GM23338 (cell line): ENCODE measurements around the gene CYSLTR1. TPM values are rescaled to one million over a fixed set of nuclear protein-coding genes. Genes with fewer than 3 reads are reported as not detected.

Experiments
- ATAC-seq: fragments of 200-7000 bp; cut with Tn5 transposase; 3 replicates; pipeline ENCODE4 v1.9.1; 2020
- DNase-seq: peaks from one replicate; pipeline ENCODE4 v3.0.0-alpha.2; 2015; ENCODE audit warnings: low spot score
- H2AFZ ChIP-seq: fragments of 200-600 bp; sonication (generic); 2 replicates; pipeline ENCODE4 v1.8.0; 2016; ENCODE audit warnings: antibody characterized with exemption, mild to moderate bottlenecking, moderate library complexity
- H3F3A ChIP-seq: fragments of 200-600 bp; sonication (generic); replicated peaks from 2 replicates; pipeline ENCODE4 v1.8.0; 2017; ENCODE audit warnings: antibody characterized with exemption, mixed run types, low read depth
- H3K27ac ChIP-seq: fragments of 200-600 bp; sonication (generic); 2 replicates; pipeline ENCODE4 v1.6.1; 2016; ENCODE audit warnings: low read depth
- H3K27me3 ChIP-seq: fragments of 200-600 bp; sonication (generic); 2 replicates; pipeline ENCODE4 v1.8.0; 2016; ENCODE audit warnings: mild to moderate bottlenecking, mixed run types, moderate library complexity; ENCODE audit not compliant: insufficient read depth
- H3K36me3 ChIP-seq: fragments of 200-600 bp; sonication (generic); 2 replicates; pipeline ENCODE4 v1.8.0; 2016; ENCODE audit warnings: mild to moderate bottlenecking; ENCODE audit not compliant: insufficient read depth
- H3K4me1 ChIP-seq: fragments of 200-600 bp; sonication (generic); 2 replicates; pipeline ENCODE4 v1.8.0; 2016; ENCODE audit warnings: mild to moderate bottlenecking, moderate library complexity; ENCODE audit not compliant: insufficient read depth
- H3K4me2 ChIP-seq: fragments of 200-600 bp; sonication (generic); 2 replicates; pipeline ENCODE4 v1.7.1; 2017; ENCODE audit warnings: mixed run types
- H3K4me3 ChIP-seq: fragments of 200-600 bp; sonication (generic); 2 replicates; pipeline ENCODE4 v1.6.1; 2016; ENCODE audit warnings: mixed run types
- H3K79me2 ChIP-seq: fragments of 200-600 bp; sonication (generic); replicated peaks from 2 replicates; pipeline ENCODE4 v1.8.0; 2017; ENCODE audit warnings: mild to moderate bottlenecking; ENCODE audit not compliant: insufficient read depth
- H3K9me2 ChIP-seq: fragments of 200-600 bp; sonication (generic); 2 replicates; pipeline ENCODE4 v1.8.0; 2017; ENCODE audit not compliant: insufficient read depth
- H4K20me1 ChIP-seq: fragments of 200-600 bp; sonication (generic); replicated peaks from 2 replicates; pipeline ENCODE4 v1.8.0; 2017; ENCODE audit warnings: mild to moderate bottlenecking; ENCODE audit not compliant: insufficient read depth
- H3K27ac Mint-ChIP-seq: 2 replicates; pipeline ENCODE4 v1.8.0; 2020; ENCODE audit warnings: inconsistent platforms, mild to moderate bottlenecking, moderate library complexity, mixed read lengths
- H3K27me3 Mint-ChIP-seq: 3 replicates; pipeline ENCODE4 v1.8.0; 2022; ENCODE audit warnings: low read depth, mild to moderate bottlenecking, moderate library complexity, mixed read lengths, inconsistent platforms; ENCODE audit not compliant: insufficient read depth, poor library complexity
- H3K36me3 Mint-ChIP-seq: 3 replicates; pipeline ENCODE4 v1.8.0; 2021; ENCODE audit warnings: low read depth, mild to moderate bottlenecking, inconsistent platforms, moderate library complexity, mixed read lengths
- H3K4me1 Mint-ChIP-seq: 3 replicates; pipeline ENCODE4 v1.8.0; 2020; ENCODE audit warnings: mild to moderate bottlenecking, inconsistent platforms, mixed read lengths
- H3K4me3 Mint-ChIP-seq: 3 replicates; pipeline ENCODE4 v1.8.0; 2021; ENCODE audit warnings: moderate library complexity, mild to moderate bottlenecking, inconsistent platforms, mixed read lengths
- H3K9me3 Mint-ChIP-seq: 3 replicates; pipeline ENCODE4 v1.8.0; 2020; ENCODE audit warnings: moderate library complexity, mild to moderate bottlenecking, inconsistent platforms, mixed read lengths
- CREB1 ChIP-seq: fragments of 250-450 bp; sonication (Bioruptor Pico); IDR thresholded peaks from 2 replicates; pipeline ENCODE4 v1.5.0; 2020; ENCODE audit warnings: low read depth, mild to moderate bottlenecking, moderate library complexity
- CTCF ChIP-seq, 2 experiments: fragments of 200-600 bp in 1 of 2; sonication (generic) in 1 of 2; conservative IDR thresholded peaks; 2 replicates each; pipeline versions ENCODE4 v1.5.1 to v1.6.1; 2016 to 2017; ENCODE audit warnings: antibody characterized with exemption in 2 of 2, low read depth in 2 of 2, mild to moderate bottlenecking in 2 of 2, moderate library complexity in 1 of 2
- EZH2phosphoT487 ChIP-seq: fragments of 200-600 bp; sonication (generic); IDR thresholded peaks from one replicate; pipeline ENCODE4 v1.8.1; 2018; ENCODE audit warnings: antibody characterized with exemption; ENCODE audit not compliant: unreplicated experiment
- JUNB ChIP-seq: IDR thresholded peaks from one replicate; pipeline ENCODE4 v1.6.1; 2016; ENCODE audit warnings: antibody characterized with exemption; ENCODE audit not compliant: unreplicated experiment
- POLR2AphosphoS5 ChIP-seq: IDR thresholded peaks from 2 replicates; pipeline ENCODE4 v1.6.1; 2016; ENCODE audit warnings: antibody characterized with exemption, low read depth
- STAT1 ChIP-seq: IDR thresholded peaks from one replicate; pipeline ENCODE4 v1.6.1; 2016; ENCODE audit warnings: antibody characterized with exemption; ENCODE audit not compliant: unreplicated experiment
- ZNF114 ChIP-seq: fragments of 250-450 bp; sonication (Bioruptor Pico); IDR thresholded peaks from 2 replicates; pipeline ENCODE4 v1.5.0; 2020; ENCODE audit warnings: mild to moderate bottlenecking, moderate library complexity
- ZNF331 ChIP-seq: fragments of 250-450 bp; sonication (Bioruptor Pico); IDR thresholded peaks from 2 replicates; pipeline ENCODE4 v1.5.0; 2020; ENCODE audit warnings: low read depth, mild to moderate bottlenecking, moderate library complexity
- long read RNA-seq: library from polyadenylated mRNA; unstranded; transcript quantifications from one replicate; pipeline ENCODE4 v2.0.0, GENCODE V29; 2020; ENCODE audit not compliant: unreplicated experiment
- polyA plus RNA-seq: library from polyadenylated mRNA; unstranded; fragments of >200 nt; fragmentation: Nextera tagmentation; extraction: Ambion mirVana; gene quantifications from 2 replicates; pipeline ENCODE4 v1.2.1, GENCODE V29; 2016
- total RNA-seq: library from RNA; depleted of rRNA; stranded (reverse); fragments of >200 nt; shearing (Covaris generic); gene quantifications from 2 replicates; pipeline ENCODE4 v1.2.3, GENCODE V29; 2014; rRNA removed
- TF ChIP-seq, protein P1 (sequence below): IDR thresholded peaks from one replicate; pipeline ENCODE4 v1.6.1; 2018; ENCODE audit warnings: antibody characterized with exemption; ENCODE audit not compliant: unreplicated experiment
- TF ChIP-seq, protein P2 (sequence below): fragments of 250-450 bp; sonication (Bioruptor Pico); IDR thresholded peaks from 2 replicates; pipeline ENCODE4 v1.5.0; 2020; ENCODE audit warnings: mild to moderate bottlenecking, moderate library complexity
- TF ChIP-seq, protein P3 (sequence below): IDR thresholded peaks from 2 replicates; pipeline ENCODE4 v1.6.1; 2016; ENCODE audit warnings: antibody characterized with exemption

CYSLTR1 gene
- total RNA-seq (not detected in 2 replicates), polyA plus RNA-seq (not detected in 2 replicates)
- long read RNA-seq, result 0 reads

GRCh38 chrX:78327370-78328086, at the start of gene CYSLTR1:
Gene CYSLTR1, minus strand, starts transcription at chrX:78327611. Its CDS starts 53,865 bp downstream, at chrX:78273746.
- peaks cover 16% of the 10 kb centered on the region; the same call in 1 of the 2 replicates for H3K4me1 ChIP-seq
- no peak within 1 kb of the TSS for H3K27ac ChIP-seq
- no peaks in the 10 kb centered on the region for H3K36me3 Mint-ChIP-seq
- H3K79me2 ChIP-seq, result no peaks in the 10 kb centered on the region
- ATAC-seq, result no peak
- no peak within 1 kb of the TSS; the same call in 1 of the 2 replicates for H3K4me2 ChIP-seq
- H3K9me2 ChIP-seq, result no peaks in the 10 kb centered on the region
- peaks cover 1% of the 10 kb centered on the region for H3K27me3 Mint-ChIP-seq
- H3F3A ChIP-seq, result no peaks in the 10 kb centered on the region
- H3K4me3 ChIP-seq, result no peak within 1 kb of the TSS
- peak; percentile 3 for DNase-seq
- H3K36me3 ChIP-seq, result no peaks in the 10 kb centered on the region
- H4K20me1 ChIP-seq, result no peaks in the 10 kb centered on the region
- H3K4me1 Mint-ChIP-seq, result peaks cover 21% of the 10 kb centered on the region
- peak within 1 kb of the TSS; percentile 37; the same call in 1 of the 2 replicates for H3K27ac Mint-ChIP-seq
- H3K27me3 ChIP-seq, result no peaks in the 10 kb centered on the region
- peak within 1 kb of the TSS; percentile 78; the same call in 1 of the 2 replicates for H2AFZ ChIP-seq
- TF ChIP-seq ZNF331 (CRISPR knock-in tag), result no peak
- TF ChIP-seq, protein P1, sequence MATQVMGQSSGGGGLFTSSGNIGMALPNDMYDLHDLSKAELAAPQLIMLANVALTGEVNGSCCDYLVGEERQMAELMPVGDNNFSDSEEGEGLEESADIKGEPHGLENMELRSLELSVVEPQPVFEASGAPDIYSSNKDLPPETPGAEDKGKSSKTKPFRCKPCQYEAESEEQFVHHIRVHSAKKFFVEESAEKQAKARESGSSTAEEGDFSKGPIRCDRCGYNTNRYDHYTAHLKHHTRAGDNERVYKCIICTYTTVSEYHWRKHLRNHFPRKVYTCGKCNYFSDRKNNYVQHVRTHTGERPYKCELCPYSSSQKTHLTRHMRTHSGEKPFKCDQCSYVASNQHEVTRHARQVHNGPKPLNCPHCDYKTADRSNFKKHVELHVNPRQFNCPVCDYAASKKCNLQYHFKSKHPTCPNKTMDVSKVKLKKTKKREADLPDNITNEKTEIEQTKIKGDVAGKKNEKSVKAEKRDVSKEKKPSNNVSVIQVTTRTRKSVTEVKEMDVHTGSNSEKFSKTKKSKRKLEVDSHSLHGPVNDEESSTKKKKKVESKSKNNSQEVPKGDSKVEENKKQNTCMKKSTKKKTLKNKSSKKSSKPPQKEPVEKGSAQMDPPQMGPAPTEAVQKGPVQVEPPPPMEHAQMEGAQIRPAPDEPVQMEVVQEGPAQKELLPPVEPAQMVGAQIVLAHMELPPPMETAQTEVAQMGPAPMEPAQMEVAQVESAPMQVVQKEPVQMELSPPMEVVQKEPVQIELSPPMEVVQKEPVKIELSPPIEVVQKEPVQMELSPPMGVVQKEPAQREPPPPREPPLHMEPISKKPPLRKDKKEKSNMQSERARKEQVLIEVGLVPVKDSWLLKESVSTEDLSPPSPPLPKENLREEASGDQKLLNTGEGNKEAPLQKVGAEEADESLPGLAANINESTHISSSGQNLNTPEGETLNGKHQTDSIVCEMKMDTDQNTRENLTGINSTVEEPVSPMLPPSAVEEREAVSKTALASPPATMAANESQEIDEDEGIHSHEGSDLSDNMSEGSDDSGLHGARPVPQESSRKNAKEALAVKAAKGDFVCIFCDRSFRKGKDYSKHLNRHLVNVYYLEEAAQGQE, result no peak
- no peak for TF ChIP-seq STAT1
- no peak for TF ChIP-seq ZNF114
- TF ChIP-seq, protein P2, sequence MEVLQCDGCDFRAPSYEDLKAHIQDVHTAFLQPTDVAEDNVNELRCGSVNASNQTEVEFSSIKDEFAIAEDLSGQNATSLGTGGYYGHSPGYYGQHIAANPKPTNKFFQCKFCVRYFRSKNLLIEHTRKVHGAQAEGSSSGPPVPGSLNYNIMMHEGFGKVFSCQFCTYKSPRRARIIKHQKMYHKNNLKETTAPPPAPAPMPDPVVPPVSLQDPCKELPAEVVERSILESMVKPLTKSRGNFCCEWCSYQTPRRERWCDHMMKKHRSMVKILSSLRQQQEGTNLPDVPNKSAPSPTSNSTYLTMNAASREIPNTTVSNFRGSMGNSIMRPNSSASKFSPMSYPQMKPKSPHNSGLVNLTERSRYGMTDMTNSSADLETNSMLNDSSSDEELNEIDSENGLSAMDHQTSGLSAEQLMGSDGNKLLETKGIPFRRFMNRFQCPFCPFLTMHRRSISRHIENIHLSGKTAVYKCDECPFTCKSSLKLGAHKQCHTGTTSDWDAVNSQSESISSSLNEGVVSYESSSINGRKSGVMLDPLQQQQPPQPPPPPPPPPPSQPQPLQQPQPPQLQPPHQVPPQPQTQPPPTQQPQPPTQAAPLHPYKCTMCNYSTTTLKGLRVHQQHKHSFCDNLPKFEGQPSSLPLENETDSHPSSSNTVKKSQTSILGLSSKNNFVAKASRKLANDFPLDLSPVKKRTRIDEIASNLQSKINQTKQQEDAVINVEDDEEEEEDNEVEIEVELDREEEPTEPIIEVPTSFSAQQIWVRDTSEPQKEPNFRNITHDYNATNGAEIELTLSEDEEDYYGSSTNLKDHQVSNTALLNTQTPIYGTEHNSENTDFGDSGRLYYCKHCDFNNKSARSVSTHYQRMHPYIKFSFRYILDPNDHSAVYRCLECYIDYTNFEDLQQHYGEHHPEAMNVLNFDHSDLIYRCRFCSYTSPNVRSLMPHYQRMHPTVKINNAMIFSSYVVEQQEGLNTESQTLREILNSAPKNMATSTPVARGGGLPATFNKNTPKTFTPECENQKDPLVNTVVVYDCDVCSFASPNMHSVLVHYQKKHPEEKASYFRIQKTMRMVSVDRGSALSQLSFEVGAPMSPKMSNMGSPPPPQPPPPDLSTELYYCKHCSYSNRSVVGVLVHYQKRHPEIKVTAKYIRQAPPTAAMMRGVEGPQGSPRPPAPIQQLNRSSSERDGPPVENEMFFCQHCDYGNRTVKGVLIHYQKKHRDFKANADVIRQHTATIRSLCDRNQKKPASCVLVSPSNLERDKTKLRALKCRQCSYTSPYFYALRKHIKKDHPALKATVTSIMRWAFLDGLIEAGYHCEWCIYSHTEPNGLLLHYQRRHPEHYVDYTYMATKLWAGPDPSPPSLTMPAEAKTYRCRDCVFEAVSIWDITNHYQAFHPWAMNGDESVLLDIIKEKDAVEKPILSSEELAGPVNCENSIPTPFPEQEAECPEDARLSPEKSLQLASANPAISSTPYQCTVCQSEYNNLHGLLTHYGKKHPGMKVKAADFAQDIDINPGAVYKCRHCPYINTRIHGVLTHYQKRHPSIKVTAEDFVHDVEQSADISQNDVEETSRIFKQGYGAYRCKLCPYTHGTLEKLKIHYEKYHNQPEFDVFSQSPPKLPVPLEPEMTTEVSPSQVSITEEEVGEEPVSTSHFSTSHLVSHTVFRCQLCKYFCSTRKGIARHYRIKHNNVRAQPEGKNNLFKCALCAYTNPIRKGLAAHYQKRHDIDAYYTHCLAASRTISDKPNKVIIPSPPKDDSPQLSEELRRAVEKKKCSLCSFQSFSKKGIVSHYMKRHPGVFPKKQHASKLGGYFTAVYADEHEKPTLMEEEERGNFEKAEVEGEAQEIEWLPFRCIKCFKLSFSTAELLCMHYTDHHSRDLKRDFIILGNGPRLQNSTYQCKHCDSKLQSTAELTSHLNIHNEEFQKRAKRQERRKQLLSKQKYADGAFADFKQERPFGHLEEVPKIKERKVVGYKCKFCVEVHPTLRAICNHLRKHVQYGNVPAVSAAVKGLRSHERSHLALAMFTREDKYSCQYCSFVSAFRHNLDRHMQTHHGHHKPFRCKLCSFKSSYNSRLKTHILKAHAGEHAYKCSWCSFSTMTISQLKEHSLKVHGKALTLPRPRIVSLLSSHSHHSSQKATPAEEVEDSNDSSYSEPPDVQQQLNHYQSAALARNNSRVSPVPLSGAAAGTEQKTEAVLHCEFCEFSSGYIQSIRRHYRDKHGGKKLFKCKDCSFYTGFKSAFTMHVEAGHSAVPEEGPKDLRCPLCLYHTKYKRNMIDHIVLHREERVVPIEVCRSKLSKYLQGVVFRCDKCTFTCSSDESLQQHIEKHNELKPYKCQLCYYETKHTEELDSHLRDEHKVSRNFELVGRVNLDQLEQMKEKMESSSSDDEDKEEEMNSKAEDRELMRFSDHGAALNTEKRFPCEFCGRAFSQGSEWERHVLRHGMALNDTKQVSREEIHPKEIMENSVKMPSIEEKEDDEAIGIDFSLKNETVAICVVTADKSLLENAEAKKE (CRISPR knock-in tag), result no peak
- TF ChIP-seq CREB1 (CRISPR knock-in tag), result no peak
- TF ChIP-seq POLR2AphosphoS5, result no peak
- no peak for TF ChIP-seq CTCF (conservative IDR thresholded peaks at IDR 0.05; ENCODE audit: low read depth in 2 of 2)
- TF ChIP-seq EZH2phosphoT487, result no peak
- no peak for TF ChIP-seq JUNB
- TF ChIP-seq, protein P3, sequence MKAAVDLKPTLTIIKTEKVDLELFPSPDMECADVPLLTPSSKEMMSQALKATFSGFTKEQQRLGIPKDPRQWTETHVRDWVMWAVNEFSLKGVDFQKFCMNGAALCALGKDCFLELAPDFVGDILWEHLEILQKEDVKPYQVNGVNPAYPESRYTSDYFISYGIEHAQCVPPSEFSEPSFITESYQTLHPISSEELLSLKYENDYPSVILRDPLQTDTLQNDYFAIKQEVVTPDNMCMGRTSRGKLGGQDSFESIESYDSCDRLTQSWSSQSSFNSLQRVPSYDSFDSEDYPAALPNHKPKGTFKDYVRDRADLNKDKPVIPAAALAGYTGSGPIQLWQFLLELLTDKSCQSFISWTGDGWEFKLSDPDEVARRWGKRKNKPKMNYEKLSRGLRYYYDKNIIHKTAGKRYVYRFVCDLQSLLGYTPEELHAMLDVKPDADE, result no peak
- no peak within 1 kb of the TSS for H3K4me3 Mint-ChIP-seq
- no peaks in the 10 kb centered on the region for H3K9me3 Mint-ChIP-seq
